ENCODE data around the gene AFG1L.

DNA sequence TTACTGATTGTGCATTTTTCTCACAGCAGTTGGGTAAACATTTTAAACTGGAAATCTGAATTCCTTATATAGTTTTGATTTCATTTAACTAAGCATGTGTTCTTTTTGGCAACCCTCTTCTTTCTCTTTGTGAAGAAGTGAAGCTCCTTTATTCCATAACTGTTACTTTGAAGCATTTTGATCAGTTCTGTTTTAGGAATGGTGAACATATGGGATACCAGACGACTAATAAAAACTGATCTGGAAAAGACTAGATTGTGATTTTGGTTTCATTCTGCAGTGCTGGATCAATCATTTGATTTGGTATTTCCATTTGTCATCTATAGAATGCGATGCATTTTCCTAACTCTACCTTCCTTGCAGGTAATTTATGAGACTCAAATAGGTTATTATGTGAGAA lies 9.8 kb downstream of the AFG1L start:
- TF ChIP-seq FOXA1 (IDR thresholded peaks at IDR 0.05) (no peak), HDGF (IDR thresholded peaks at IDR 0.05; ENCODE audit: borderline replicate concordance) (no peak), LEF1 (IDR thresholded peaks at IDR 0.05; ENCODE audit: borderline replicate concordance) (no peak), SUZ12 (IDR thresholded peaks at IDR 0.05) (no peak), SP1 (IDR thresholded peaks at IDR 0.05) (no peak), ZNF384 (IDR thresholded peaks at IDR 0.05) (no peak), BHLHE40 (IDR thresholded peaks at IDR 0.05; ENCODE audit: borderline replicate concordance) (no peak)
- TF ChIP-seq, protein P1, sequence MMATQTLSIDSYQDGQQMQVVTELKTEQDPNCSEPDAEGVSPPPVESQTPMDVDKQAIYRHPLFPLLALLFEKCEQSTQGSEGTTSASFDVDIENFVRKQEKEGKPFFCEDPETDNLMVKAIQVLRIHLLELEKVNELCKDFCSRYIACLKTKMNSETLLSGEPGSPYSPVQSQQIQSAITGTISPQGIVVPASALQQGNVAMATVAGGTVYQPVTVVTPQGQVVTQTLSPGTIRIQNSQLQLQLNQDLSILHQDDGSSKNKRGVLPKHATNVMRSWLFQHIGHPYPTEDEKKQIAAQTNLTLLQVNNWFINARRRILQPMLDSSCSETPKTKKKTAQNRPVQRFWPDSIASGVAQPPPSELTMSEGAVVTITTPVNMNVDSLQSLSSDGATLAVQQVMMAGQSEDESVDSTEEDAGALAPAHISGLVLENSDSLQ (IDR thresholded peaks at IDR 0.05), result no peak

All from HEK293T (cell line).